HG02840 (cell line): ENCODE results near the gene DNAAF8.

Source experiments
- ATAC-seq: cut with Tn5 transposase; IDR thresholded peaks from one replicate; pipeline ENCODE4 v1.9.1; 2021; ENCODE audit warnings: mild to moderate bottlenecking, moderate library complexity, moderate number of reproducible peaks; ENCODE audit not compliant: unreplicated experiment, low FRiP score

Gene DNAAF8

DNA sequence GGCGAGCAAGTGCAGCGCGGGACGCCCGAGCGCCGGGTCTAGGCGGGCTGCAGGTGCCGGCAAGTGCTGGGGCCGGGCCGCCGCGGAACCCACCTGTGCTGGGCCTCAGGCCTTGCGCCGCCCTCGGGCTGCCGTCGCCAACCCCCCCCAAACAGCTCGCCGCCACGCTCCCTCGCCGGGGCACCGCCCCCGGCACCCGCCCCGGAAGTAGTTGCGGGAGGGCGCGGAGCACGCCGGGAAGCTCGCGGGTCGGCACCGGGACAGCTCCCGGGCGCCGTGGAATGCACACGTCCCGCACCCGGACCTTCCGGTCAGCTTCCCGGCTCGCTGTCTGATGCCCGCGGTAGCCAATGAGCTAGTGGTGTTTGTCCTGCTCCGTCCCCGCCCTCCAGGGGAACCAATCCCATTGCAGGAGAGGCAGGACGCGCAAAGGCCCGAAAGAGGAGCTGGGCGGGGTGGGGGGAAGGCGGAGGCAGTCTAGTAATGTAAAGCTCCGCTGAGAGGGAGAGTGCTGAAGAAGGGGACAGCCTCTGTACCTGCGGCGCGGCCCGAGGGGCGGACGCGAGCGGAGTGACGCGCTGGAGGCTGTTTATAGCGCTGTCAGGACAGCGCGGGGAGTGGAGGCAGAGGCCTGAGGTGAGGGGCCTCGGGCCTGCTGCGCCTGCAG lies at the start of gene DNAAF8, which contains the start of gene ANKS3:
Gene DNAAF8 (plus strand): TSS at position 475 of the 667 bp plus-strand sequence. CDS start 1,978 bp downstream, outside the sequence.
Gene ANKS3 (minus strand): TSS at position 209 of the 667 bp plus-strand sequence. CDS start 4,122 bp downstream, outside the sequence.
- ATAC-seq = peak; percentile 75

DNA sequence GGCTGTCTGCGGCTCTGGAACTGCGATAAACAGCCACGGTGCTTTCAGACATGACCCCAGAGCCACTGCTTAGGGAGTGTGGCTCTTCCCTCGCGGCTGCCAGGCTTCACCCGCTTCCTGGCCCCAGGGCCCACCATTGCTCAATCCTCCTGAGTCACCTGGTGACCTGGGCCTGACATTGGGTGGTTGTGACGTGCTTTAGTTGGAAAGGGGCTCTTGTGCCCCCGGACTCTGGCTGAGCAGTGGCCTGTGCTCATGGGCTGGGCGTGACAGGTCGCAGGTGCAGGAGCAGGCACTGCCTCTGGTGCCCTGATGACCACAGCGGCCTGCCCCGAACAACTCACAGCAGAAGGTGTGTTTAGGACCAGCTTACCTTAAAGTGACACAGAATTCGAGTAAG lies 49.6 kb upstream of the DNAAF8 start:
- no peak for ATAC-seq

DNA sequence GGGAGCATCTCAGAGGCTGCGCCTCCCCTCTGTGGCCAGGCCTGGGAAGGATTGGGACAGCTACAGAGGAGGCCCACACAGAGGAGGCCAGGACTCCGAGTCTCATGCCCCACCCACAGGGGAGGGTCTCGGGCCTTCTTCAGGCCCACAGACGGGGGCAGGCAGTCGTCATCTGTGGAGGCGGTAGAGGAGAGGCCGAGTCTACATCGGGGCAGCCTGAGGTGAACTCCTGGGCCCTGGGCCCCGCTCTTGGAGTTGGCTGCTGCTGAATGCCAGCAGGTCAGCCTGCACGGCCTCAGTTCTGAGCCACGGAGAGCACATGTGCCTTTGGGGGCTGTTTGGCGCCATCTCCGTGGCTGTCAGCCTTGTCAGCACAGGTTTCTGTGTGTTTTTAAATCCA lies 49.0 kb upstream of the DNAAF8 start:
- ATAC-seq = no peak

DNA sequence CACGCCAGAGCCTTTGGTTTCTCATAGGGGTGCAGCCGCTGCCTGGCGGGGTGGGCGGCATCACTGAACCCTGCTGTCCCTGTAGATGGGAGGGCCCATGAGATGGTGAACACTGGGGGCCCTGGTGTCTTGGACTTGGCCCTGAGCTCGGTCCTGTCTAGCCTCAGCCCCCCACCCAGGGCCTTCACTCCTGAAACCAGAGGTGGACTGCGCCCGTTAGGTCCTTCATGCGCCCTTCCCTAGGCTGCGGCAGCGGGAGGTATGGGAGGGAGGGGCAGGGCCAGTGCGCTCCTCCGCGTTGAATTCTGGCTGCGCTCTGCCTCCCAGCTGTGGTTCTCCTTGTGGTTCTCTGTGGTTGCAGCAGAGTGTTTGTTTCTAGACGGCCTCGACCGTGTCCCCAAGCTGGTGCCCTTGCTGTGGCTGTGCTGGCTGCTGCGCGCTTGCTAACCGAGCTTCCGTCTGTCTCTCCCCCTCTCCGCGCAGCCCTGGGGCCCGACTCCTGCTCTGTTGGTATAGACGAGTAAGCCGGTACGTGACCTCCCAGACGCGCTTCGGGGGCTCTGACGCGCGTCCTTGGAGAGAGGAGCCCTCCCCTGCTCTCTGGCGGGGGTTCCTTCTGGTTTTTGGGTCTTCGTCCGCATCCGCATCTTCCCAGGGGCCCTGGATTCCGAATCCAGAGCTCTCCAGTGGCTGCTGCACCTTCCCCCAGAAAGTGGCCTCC lies 48.4 kb upstream of the DNAAF8 start:
- ATAC-seq = no peak

DNA sequence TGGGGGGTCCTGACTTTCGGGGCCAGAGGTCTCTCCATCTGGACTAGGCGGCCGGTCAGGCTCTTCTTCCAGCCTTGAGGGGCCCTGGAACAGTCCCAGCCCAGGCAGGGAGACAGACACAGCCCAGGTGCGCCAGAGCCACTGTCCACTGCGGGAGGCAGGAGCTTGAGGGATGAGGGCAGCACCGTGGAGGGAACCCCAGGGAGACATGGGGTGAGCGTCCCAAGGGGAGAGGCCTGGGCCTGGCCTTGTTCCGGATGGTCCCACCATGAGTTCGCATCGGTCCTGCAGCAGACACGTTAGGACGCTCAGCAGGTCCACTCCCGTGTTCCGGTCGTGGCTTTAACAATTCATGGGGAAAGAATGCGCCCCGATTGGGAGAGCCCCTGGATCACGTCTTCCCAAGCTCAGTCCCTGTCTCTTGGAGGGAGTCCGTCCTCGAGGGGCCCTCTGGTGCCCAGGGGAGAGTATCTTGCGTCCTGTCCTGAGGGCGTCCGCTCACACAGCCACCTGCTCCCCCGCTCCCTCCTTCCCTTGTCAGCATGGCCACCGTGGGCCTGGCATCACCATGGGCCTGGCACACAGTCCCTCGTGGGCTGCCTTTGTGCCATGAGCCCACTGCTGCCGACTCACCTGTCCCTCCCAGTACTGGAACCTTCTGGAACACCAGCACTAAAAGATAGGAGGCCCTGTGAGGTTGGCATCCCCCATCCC lies 47.7 kb upstream of the DNAAF8 start:
- ATAC-seq = no peak

DNA sequence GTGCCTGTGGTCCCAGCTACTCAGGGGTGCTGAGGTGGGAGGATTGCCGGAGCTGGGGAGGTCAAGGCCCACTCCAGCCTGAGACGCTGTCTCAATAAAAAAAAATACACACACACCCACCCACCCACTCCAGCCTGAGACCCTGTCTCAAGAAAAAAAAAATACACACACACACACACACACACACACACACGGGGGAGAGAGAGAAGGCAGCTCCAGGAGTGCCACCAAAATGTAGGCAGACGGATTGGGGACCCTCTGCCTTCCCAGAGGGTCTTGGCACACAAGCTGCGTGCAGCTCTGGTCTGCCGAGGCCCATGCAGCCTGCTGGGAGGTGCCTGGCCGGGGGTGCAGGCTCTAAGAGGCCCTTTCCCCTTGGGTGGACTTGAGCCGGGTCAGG lies 46.9 kb upstream of the DNAAF8 start:
- no peak for ATAC-seq

DNA sequence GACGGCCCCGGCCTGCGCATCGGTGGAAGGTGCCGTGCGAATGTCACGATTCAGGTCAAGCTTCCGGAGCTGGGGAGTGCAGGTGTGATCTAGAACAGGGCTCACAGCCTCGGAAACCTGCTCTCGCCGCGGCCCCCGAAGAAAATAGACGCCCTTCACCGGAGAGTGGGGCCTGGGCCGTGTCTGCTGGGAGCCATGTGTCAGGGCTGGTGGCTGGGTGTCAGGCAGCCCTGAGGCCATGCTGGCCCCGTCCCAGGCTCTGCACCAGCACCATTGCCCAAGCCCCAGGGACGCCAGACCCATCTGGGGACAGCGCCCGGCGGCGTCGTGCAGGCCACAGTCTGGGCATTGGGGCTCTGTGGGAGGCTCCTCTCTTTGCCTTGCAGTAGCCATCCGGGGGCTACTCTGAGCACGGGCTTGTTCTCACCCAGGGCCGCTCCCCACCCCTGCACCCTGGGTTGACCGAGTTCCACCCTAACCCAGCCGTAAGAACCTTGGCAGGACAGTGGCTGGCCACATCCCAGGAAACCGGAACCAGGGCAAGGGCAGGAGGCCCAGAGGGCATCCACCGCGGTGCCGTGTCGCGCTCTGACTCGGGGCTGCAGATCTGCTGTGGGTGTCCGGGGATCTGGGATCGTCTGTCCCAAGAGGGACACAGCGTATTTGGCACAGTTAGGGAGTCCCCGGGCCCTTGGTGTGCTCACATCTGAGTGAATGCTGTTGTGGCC lies 46.2 kb upstream of the DNAAF8 start:
- no peak for ATAC-seq

DNA sequence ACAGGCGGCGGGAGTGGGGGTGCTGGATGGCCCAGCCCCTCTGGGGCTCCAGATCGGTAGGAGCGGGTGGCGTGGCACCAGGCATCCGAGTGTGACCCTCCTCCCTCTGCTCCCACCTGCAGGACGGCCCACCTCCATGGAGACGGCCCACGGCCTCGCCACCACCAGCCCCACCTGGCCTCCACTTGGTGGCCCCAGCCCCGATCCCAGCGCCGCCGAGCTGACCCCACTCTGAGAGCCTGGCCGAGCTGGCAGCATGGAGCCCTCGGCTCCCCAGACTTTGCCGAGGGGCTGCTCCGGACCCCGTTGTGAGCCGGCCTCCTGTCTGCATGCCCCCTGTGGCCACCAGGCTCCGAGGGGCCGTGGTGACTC lies 45.7 kb upstream of the DNAAF8 start:
- no peak for ATAC-seq

DNA sequence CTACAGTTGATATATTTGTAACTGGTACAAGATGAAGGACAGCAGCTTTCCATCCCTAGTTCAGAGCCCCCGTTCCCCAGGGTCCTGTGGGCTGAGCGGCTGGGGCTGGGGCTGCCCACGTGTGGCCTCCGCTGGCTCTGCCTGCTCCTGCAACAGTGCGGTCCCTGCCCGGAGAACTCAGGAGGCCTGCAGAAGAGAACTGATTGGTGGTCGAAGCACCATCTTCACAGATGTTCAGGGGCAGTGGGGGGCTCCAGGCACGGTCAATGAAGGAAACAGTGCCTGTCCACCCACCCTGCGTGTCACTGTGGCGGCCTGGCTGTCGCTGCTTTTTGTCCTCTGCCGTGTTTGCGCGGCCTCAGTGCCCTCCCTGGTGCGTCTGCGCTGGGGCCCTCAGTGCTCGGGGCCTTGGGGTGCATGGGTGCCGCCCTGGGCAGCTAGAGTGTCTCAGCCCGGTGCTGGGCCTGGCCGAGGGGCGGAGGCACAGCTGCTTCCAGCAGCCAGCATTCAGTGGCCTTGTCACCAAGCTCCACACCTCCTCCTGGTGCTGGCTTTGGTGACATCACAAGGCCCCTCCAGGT lies 45.2 kb upstream of the DNAAF8 start:
- no peak for ATAC-seq

DNA sequence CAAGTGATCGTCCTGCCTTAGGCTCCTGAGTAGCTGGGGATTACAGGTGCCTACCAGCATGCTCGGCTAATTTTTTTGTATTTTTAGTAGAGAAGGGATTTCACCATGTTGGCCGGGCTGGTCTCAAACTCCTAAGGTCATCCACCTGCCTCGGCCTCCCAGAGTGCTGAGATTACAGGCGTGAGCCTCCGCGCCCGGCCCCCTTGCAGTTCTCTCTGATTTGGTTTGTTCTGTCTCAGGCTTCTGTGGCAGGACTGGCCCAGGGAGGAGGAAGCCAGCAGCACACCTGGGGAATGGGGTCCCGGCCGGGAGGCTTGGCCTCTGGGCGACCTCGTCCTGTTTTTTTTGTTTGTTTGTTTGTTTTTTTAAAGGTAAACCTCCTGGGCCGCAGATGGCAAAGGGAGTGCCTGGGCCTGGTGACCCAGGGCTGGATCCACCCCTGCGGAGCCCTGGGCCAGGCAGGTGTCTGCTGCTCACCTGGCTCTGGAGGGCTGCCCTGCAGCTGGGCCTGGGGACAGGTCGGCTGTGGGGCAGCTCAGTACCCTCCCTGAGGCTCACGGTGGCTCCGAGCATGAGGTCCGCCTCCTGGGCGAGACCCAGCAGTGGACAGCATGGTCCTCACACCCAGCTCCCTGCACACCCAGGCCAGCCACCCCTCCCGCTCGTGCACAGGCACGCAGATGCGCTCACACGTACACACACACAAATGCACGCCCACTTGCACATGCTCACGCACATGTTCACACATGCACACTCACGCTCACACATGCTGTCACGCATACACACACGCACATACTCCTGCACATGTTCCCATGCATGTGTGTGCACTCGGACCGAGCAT lies 44.3 kb upstream of the DNAAF8 start:
- no peak for ATAC-seq

DNA sequence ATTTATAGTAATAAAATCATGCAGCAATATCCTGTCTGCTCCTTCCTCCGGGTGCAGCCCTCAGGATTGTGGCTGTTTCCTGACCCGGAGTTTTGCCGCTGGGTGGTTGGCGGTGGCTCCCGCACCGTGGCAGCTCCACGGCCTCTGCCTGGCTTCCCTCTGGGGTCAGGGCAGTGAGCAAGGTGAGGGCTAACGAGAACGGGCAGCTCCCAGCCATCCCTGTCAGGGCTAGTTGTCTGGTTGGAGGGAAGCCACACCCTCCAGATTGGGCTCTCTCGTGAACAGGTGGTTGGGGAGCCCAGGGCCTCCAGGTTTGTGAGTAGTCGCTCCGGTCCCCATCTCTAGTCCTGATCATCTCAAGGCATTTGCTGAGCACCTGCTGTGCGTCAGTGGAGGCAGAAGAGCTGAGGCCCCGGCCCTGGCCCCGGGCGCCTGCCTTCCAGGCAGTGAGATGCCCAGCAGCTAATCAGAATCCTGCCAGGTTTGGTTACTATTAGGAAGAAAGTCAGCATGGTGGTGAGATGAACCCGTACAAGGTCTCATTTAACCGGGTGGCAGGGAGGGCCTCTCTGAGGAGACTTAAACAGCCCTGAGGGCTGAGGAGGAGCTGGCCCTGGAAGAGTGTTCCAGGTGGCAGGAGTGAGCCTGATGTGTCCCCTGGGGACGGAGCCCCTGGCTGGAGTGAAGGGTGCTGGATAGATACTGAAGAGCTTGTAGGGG lies 43.2 kb upstream of the DNAAF8 start:
- no peak for ATAC-seq

DNA sequence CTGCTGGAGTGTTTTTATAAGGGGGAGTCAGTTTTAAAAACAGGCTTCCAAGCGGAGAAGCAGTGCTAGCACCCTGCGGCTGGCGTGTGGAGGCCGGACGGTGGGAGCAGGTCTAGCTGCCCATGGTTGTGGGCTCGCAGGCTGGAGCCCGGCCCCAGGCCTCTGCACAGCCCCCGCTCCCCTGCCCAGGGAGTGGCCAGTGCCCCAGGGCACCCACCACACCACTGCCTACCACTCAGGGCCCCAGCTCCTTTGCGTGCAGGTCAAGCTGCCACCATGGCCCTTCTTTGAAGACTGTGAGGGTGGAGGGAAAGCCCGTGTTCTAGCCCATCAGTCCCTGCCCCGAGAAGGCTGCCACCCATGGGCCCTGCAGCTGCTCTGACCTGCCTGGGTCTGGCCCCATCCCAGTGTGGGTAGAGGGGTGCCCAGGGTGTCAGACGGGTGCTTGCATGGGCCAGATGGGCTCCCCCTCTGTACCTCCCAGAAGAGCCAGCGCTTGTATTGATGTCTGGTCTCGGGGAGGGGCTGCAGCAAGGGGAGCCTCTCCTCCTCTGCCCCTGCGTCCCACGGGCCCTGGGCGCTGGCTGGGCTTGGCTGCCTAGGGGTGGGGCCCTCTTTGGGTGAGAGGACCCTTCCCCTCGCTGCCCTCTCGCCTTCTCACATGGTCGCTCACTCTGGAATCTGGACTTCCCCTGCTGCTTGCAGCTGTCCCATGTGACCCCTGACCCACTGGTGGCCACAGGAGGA lies 42.5 kb upstream of the DNAAF8 start:
- ATAC-seq = no peak

DNA sequence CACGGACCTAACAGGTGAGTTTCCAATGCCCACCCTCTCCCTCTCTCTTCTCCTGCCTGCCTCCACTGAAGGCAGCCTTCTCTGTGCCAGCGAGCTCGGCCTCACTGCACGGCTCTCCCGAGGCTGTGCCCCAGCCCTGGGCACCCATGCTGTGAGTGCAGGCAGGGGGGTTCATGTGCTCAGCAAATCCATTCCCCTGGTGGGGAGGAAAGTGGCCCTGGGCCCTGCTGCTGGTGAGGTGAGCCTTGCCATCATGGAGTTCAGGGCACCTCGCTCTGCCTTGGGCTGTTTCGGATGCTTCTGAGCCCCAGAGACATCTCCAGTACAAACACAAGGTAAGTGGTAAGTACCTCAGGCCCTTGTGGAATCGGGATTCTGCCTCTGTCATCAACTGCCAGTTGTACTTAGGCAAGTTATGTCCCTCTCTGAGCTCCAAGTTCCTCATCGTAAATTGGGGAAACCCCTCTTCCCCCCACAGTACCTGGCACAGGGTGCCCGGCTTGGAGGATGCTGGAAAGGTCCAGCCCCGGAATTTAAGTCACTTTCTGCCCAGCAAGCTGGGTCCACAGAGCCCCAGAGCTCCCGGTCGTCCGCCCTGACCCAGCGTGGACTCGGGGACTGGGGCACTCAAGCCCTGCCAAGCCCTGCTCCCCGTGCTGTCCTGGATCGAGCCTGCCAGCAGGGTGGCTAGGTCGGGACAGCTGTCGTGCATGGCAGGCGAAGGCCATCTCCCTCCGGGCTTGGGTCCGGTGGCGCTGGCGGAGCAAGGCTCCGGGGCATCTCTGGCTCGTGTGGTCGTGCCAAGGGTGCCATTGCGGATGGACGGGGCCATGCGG lies 41.7 kb upstream of the DNAAF8 start:
- peak; percentile 18 for ATAC-seq

DNA sequence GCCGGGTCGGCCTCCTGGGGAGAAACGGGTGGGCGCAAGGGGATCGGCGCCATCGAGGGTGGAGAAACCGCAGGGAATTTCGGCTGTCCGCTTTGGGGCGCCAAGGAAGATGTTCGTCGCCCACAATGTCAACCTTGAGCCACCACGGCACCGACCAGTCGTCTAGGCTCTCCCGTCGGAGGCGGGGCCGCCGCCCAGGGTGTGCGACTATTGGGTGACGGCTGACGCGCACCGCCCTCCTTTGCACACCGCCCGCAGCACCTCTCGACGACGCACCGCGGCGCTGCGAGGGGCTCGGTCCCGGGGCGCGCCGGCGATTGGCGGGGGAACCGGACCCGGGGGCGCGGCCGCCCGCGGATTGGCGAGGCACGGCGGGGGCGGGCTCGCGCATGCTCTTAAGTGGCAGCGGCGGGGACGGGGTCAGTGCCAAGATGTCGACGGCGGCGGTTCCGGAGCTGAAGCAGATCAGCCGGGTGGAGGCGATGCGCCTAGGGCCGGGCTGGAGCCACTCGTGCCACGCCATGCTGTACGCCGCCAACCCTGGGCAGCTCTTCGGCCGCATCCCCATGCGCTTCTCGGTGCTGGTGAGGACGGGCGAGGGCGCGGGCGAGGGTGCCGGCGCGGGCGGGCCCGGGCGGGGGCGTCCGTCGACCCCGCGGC lies 40.9 kb upstream of the DNAAF8 start, which contains the start of gene NUDT16L1:
Gene NUDT16L1 (plus strand): TSS at position 267 of the 660 bp plus-strand sequence. CDS start 165 bp downstream, at position 432.
- peak; percentile 93 for ATAC-seq

DNA sequence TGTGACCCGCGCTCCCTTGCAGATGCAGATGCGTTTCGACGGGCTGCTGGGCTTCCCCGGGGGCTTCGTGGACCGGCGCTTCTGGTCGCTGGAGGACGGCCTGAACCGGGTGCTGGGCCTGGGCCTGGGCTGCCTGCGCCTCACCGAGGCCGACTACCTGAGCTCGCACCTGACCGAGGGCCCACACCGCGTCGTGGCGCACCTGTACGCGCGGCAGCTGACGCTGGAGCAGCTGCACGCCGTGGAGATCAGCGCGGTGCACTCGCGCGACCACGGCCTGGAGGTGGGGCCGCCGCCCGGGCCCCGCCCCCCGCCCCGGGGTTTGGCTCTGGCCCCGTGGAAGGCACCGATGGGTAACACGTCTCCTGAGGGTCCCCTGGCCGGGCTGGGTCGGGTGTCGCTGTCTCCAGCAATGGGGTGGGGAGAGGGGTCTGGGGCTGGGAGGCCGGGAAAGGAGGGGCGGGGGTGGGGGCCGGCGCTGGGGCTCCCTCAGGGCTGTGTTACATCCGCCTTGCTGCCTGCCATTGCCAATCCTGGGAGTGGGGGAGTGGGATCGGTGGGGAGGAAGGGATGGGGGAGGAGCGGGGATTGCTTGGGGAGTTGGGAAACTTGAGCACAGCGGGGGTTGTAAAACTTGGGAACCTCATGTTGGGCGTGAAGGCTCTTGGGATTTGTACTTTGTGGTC lies 40.2 kb upstream of the DNAAF8 start:
- no peak for ATAC-seq
